ENCODE measurements around the gene AEBP1. TPM values are rescaled to one million over a fixed set of nuclear protein-coding genes. Genes with fewer than 3 reads are reported as not detected.

The AEBP1 gene
- total and polyA plus RNA-seq, 8 donors: 5.1 to 49.3 (median 17.5) TPM

GRCh38 chr7:44099669-44100068, 4.5 kb upstream of the AEBP1 start:
- DNase-seq: no peak
- H3K4me3 ChIP-seq: no peak overlapping the region
- no peaks in the 10 kb centered on the region for H3K36me3 ChIP-seq
- no peak for FAIRE-seq
- TF ChIP-seq CTCF (IDR thresholded peaks at IDR 0.05): no peak
- H3K27me3 ChIP-seq: no peaks in the 10 kb centered on the region
- WGBS, 2 donors: 71 to 83% methylated on average over 4 of the region's 4 CpGs
- no peaks in the 10 kb centered on the region for H3K9me3 ChIP-seq
- intact Hi-C loops (cut with DNase I): no loop called here
- H3K4me1 ChIP-seq: no peaks in the 10 kb centered on the region
- H3K27ac ChIP-seq: no peak overlapping the region
- no peak for ATAC-seq

GRCh38 chr7:44100458-44101302, 3.5 kb upstream of the AEBP1 start:
- no peaks in the 10 kb centered on the region for H3K36me3 ChIP-seq
- H3K27me3 ChIP-seq: no peaks in the 10 kb centered on the region
- no peak for TF ChIP-seq CTCF (IDR thresholded peaks at IDR 0.05)
- intact Hi-C loops (cut with DNase I): no loop called here
- no peak overlapping the region for H3K4me3 ChIP-seq
- 71 to 73% methylated on average over 10 of the region's 10 CpGs for WGBS, 2 donors
- H3K27ac ChIP-seq: peak overlapping the region in 1 of 4 donors; percentile 8
- no peak for ATAC-seq
- no peak for DNase-seq
- no peaks in the 10 kb centered on the region for H3K4me1 ChIP-seq
- H3K9me3 ChIP-seq: no peaks in the 10 kb centered on the region
- no peak for FAIRE-seq

- no peak for FAIRE-seq
- 88 to 89% methylated on average over 3 of the region's 3 CpGs for WGBS, 2 donors
- Histone ChIP-seq H3K4me3 (no peak overlapping the region), H3K36me3 (no peaks in the 10 kb centered on the region), H3K4me1 (no peaks in the 10 kb centered on the region), H3K9me3 (no peaks in the 10 kb centered on the region), H3K27me3 (no peaks in the 10 kb centered on the region), H3K27ac (peak overlapping the region in 1 of 4 donors; percentile 8)
- no peak for TF ChIP-seq CTCF (IDR thresholded peaks at IDR 0.05)
- DNase-seq: no peak
- ATAC-seq: no peak
- intact Hi-C loops (cut with DNase I): no loop called here
Observed at GRCh38 chr7:44101303-44101965, 2.7 kb upstream of the AEBP1 start.

GRCh38 chr7:44101966-44102845, 1.9 kb upstream of the AEBP1 start:
- no peak for ATAC-seq
- no peaks in the 10 kb centered on the region for H3K4me1 ChIP-seq
- H3K27me3 ChIP-seq: no peaks in the 10 kb centered on the region
- no peak overlapping the region for H3K4me3 ChIP-seq
- DNase-seq: no peak
- no peak overlapping the region for H3K27ac ChIP-seq
- H3K36me3 ChIP-seq: no peaks in the 10 kb centered on the region
- WGBS, 2 donors: 86 to 88% methylated on average over 14 of the region's 14 CpGs
- intact Hi-C loops (cut with DNase I): no loop called here
- H3K9me3 ChIP-seq: no peaks in the 10 kb centered on the region
- TF ChIP-seq CTCF (IDR thresholded peaks at IDR 0.05): no peak
- FAIRE-seq: no peak

Measured in pancreas (tissue), 10 donors.